NCI-H146 (cell line): ENCODE measurements around the gene ADAMTS16.

Source experiments
- DNase-seq: peaks from one replicate; lab custom pipeline; 2025; lab: John Stamatoyannopoulos, UW

ADAMTS16 gene

DNA sequence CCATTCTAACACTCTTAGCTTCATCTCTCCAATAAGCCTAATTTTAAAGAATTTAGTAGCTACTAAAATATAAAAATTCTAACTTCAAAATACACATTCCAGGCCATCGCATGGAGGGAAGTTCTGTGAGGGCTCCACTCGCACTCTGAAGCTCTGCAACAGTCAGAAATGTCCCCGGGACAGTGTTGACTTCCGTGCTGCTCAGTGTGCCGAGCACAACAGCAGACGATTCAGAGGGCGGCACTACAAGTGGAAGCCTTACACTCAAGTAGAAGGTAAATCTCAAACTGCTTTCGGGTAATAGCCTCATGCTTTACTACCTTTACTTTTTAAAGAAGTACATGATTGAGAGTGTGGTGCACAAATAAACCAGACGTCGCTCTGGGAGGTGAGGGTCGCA is 94.8 kb downstream of the ADAMTS16 start:
- DNase-seq, result no peak

- no peak for DNase-seq
Observed at GRCh38 chr5:5235685-5236084, 95.6 kb downstream of the ADAMTS16 start.

GRCh38 chr5:5239191-5239590 is 99.1 kb downstream of the ADAMTS16 start:
- no peak for DNase-seq

DNA sequence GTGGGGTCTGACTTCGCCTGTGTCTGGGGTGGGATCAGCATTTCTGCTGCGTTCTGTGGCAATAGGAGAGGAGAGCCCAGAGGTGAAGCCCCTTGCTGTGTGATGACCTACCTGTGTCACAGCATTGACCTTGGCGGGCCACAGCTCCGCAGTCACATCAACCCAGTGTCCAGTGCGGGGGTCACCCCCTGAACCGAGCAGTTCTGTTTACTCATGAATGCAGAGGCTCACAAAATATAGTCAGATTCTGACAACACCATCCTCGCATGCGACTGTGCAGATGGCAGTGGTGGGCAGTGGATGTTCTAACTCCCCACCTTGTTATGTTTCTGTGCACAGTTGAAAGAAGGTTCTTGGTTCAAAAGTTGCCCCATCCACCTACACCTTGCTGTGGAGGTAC is 100.1 kb downstream of the ADAMTS16 start:
- DNase-seq, result no peak

DNA sequence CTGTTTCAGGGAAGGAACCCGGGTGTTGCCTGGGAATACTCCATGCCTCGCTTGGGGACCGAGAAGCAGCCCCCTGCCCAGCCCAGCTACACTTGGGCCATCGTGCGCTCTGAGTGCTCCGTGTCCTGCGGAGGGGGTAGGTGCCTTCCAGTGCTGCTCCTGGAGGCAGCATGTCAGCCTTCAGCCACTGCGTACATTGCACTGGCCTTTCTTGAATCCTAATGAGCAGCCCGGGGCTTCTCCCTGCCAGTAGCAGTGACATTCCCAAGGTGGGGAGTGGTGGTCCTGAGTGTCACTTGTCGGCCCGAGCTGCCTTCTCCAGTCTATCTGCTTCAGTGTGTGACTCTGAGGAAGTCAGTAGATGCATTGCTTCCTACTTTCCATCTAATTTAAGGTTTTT is 101.9 kb downstream of the ADAMTS16 start:
- no peak for DNase-seq

GRCh38 chr5:5246736-5247135 is 106.6 kb downstream of the ADAMTS16 start:
- DNase-seq, result no peak

- DNase-seq, result no peak
Observed at GRCh38 chr5:5250758-5251157, 110.6 kb downstream of the ADAMTS16 start.

DNA sequence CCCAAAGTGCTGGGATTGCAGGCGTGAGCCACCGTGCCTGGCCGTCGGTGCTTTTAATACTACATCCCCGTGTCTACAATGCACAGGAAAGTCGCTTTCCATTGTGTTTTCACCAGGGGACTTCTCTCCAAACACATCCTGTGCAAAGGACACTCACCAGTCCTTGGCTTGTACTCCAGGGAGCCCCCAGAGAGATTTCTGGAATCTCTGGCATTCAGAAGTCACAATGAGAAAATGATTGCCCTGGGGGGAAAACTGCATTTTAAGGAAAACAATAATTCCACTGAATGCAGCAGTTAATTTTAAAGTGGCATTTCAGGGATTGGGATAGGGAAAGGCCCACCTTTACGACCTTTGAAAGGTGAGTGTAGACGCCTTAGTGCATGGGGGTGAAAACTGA is 112.0 kb downstream of the ADAMTS16 start:
- no peak for DNase-seq

DNA sequence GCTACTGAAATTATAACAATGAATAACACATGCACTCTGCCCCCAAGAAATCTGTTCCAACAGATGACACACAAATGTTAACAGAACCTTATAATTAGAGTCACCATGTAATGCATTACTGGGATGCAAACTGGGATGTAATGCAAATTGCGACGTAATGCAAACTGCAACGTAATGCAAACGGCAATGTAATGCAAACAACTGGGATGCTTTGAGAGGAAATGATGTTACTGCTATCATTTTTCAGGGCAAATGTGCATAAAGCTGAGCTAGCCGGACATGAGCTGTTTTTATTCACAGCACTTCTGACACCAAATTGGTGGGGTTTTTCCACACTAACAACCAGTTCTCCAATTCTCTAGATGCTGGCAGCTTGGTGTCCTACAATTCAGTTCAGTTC is 117.2 kb downstream of the ADAMTS16 start:
- no peak for DNase-seq

- DNase-seq, result no peak
Observed at GRCh38 chr5:5258564-5258963, 118.4 kb downstream of the ADAMTS16 start.

DNA sequence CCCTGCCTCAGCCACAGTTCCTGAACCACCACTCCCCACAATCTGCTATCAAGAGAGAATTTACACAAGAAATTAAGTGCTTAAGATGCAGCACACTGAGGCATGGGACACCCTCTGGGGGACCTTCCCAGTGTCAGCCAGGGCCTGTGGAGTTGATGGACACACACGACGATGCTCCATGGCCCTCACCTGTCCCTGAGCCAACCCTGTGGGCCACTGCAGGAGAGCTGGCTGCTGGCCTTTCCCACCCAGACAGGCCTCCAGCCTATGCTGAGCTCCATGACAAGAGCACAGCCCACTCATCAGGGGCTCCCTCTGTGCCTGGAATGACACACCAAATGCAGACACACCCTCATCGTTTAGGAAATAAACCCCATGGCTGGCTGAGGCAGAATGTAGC is 124.6 kb downstream of the ADAMTS16 start:
- DNase-seq, result no peak

GRCh38 chr5:5266297-5266696 is 126.2 kb downstream of the ADAMTS16 start:
- DNase-seq, result no peak

- no peak for DNase-seq
Observed at GRCh38 chr5:5270161-5270560, 130.0 kb downstream of the ADAMTS16 start.

GRCh38 chr5:5270958-5271785 is 131.0 kb downstream of the ADAMTS16 start:
- DNase-seq, result peak; percentile 44

DNA sequence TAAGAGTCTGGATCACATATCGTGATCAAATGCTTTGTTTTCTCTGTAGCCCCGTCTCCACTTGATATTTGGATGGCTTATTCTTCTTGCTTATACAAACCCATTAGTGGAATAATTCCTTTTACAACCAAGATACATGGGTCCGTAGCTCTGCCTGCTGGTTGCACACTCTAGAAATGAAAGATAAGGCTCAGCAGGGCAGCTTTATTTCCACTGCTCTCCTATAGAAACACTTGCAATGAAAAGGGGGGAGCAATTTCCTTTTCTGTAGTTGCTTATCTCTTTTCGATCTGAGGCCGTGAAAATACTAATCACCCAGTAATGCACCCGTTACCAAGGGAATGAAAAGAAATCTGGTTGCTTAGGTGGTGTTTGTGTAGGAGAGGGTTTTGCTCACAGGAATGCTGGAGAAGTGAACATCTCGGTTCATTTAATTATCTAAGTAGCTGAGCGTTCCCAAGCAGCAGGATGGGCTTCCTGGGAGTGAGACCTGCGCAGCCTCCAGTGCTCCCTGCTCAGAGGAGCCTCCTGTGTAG is 131.7 kb downstream of the ADAMTS16 start:
- peak; percentile 85 for DNase-seq

GRCh38 chr5:5273398-5273797 is 133.3 kb downstream of the ADAMTS16 start:
- DNase-seq, result no peak

DNA sequence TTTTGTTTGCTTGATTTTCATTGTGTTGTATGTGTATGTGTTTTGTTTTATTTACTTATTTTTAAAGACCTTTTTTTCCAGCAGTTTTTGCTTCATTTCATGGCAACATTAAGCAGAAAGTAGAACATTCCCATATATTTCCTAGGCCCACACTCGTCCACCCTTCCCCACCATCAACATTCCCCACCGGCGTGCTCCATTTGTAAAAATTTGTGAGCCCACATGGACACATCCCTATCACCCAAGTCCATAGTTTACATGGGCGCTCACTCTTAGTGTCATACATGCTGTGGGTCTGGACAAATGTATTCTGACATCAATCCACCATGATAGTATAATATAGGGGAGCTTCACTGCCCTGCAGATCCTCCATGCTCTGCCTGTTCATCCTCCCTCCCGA is 133.8 kb downstream of the ADAMTS16 start:
- DNase-seq, result no peak

DNA sequence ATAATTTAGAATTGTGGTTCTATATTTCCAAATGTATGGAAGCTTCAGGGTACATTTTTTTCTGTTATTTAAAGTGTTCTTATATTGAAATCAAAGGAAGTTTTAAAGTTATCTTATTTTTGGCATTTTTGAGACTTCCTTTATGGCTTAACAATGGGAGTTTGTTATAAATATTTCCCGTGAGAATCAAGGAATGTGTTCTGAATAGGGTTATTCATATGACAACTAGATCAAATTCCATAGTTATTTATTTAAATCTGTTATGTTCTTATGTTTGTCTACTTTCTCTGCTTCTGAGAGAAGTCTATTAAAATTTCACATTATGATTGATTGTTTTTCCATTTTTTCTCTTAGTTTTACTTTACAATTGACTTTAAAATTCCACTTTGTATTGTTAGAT is 135.1 kb downstream of the ADAMTS16 start:
- DNase-seq, result no peak

DNA sequence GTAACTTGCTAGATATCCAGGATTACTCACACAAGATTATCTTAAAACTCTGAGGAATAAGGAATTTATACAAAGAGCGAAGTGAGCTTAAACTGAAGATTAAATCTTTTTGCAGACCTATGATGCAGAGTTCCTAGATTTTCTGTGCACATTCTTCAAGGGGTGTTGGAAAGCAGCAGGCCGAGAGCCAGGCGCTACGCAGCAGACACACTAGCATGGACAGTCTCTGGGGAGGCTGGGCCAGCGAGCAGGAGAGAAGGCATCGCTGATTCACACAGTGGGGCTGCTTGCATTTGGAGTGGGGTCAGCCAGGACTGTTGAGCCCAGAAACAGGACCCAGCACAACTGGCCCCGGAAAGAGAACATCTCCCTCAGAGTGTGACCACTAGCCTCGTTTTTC is 136.3 kb downstream of the ADAMTS16 start:
- DNase-seq, result no peak

DNA sequence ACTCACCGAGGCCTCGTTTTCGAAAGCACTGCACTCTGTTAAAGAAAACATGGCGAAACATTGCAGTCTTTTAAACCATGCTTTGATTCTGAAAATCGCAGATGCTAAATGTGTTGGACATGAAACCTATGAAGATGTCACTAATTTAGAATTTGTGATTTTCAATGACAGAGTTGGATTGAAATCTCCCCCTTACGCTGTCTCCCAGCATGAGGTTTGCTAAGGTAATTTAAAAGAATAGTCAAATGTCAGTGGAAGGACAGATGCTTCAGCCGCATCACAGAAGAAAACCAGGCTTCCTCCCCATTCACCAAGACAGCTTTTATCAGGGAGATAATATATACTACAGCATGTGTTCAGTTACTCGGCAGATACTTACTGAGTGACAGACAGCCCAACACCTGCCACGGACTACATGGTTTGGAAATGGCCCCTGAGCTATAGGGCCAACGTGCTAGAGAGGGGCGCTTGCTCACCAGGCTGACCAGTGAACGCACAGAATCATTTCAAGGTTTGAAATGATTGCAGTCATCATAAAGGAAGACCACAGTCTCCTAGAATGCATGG is 136.9 kb downstream of the ADAMTS16 start:
- no peak for DNase-seq

- no peak for DNase-seq
Observed at GRCh38 chr5:5278201-5278814, 138.2 kb downstream of the ADAMTS16 start.

DNA sequence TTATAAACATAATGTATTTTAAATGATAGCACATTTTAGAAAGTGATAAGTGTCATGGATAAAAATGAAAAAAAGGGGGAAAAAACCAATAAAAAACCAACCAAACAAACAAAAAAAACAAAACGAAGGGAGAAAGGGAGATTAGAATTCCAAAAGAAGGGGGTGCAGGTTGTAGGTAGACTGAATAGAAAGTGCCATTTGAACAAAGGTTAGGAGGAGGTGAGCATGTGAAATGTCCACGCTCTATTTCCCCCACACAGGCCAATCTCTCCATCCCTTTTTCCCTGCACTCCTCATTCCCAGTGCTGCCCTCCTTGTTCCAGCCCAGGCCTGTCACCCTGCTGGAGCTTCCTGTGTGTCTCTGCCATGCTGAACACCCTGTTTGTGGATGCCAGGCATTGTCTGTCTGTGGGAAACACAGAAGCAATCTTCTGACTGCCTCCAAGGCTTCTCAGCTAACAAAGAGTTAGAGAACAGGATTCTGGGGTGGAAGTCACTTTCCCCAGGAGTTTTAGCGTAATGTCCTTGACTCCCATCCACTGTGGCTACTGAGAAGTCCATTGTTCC is 138.8 kb downstream of the ADAMTS16 start:
- DNase-seq, result no peak

DNA sequence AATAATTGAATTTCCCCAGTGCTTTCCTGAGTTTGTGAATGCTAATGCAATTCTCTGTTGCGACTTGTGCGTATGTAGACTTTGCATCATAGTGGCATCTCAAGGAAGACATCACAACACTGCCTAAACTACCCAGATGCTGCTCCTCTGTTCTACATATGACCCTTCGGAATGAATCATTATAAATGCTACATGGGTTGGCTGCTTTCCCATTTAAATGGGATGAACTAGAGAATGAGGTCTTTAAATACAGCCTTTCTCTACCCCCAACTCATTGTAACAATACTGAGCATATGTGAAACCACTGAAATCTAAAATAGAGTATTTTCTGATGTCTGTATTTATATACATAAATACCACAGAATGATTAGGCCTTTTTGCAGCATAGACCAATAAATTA is 145.8 kb downstream of the ADAMTS16 start:
- DNase-seq, result no peak
